Measurements from ENCODE around the gene KIAA1755.
"Not testable (repeated sequence)": the region's sequence is repeated elsewhere in the genome, so short reads cannot be mapped to it uniquely, and the experiment has no call there.

KIAA1755 gene

DNA sequence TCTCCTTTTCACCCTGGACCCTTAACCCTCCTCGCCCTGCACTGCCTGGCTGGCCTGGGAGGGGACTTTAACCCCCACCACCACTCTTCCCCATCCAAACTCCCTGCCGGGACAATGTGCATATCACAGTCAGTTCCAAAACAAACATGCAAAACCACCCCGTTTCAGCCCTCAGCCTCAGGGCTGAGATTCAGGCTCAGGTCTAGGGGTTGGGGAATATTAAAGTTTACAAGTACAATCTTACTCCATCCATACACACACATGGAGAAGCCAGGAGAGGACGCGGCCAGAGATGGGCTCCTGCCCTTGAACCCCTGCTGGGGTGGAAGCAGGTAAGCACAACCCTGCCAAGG, 534 bp downstream of the KIAA1755 start:
- DNase-seq: no peak

DNA sequence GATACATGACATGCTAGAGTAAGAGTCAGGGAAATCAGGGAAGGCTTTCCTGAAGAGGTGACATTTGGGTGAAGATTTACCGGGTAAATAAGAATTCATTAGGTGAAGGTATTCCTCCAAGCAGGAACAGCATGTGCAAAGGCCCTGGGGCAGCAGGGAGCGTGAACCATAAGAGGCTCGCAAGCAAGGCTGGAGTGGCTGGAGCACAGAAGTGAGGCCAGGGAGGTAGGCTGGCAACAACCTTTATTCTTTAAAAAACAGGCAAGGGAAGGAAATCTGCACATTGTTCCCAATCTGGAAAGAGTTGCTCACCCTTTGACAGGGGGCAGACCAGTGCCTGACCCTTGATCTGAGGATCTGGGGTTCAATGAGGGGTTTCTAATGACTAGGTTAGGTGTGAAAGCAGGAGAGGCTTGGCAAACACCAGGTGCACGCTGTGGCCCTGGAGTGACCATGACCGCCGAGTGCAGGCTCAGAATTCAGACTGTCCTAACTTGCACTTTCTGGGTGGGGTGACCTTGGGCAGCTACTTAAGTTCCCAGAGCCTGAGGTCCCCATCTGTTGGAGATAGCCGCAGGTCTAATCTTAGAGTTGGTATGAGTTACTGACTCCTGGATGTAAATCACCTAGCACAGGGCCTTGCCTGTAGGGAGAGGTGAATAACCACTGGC, 1.9 kb downstream of the KIAA1755 start:
- DNase-seq: no peak

DNA sequence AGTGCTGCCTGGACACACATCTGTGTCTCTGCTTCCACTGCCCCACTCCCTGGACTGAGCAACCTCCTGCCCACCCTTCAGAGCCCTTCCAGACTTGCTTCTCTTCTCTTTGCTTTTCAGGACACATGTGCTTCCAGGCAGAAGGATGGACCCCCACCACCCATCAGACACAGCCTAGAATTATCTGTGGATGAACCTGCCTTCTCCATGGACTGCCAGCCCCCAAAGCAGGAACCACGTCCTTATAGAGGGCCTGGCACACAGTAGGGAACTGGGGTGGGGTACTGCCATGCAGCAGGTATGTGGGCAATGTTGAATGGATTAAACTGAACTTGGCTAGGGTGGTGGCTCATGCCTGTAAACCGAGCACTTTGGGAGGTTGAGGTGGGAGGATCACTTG, 3.6 kb downstream of the KIAA1755 start:
- no peak for DNase-seq

DNA sequence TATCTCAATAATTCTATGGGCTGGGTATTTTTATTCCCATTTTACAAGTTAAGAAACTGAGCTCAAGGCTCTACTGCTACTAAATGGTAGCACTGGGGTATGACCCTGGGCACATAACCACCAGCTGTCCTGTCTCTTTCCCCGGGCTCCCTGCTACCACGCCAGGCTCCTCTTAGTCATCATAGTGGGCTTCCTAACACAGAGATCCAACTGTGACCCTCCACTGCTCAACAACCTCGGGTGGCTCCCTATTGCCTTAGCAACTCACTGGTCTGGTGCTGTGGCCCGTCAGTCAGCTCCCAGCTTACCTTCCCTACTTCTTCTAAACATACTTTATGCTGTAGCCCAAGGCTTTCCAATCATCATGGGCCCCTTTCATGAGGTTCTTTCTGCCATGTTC, 4.5 kb downstream of the KIAA1755 start:
- no peak for DNase-seq

DNA sequence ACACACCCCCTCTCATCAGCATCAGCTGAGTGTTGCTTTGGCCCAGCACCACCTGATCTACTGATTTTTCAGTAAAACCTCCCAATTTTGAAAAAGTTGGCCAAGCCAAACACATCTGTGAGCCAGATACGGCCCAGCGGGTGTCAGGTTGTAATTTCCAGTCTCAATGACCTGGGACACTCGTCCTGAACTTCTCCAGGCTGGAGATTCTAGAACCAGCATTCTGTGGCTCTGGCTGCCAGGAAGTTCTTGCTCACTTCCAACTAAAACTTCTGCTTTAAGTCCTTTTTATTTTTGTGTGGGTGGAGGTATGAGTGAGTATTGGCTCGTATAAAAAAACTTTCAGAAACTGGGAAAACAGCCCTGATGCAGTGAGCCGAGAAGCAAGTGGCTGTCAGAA, 5.1 kb downstream of the KIAA1755 start:
- no peak for DNase-seq

DNA sequence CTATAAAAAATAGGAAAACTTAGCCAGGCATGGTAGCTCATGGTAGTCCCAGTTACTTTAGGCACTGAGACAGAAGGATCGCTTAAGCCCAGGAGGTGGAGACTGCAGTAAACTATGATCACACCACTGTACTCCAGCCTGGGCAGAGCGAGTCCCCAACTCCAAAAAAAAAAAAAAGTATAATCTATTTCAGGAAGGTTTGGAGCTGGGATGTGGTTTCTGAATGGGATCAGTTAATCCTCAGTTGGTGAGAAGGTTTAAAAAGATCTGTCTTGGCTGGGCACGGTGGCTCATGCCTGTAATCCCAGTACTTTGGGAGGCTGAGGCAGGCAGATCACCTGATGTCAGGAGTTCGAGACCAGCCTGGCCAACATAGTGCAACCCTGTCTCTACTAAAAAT, 5.9 kb downstream of the KIAA1755 start:
- DNase-seq: not testable (repeated sequence)

DNA sequence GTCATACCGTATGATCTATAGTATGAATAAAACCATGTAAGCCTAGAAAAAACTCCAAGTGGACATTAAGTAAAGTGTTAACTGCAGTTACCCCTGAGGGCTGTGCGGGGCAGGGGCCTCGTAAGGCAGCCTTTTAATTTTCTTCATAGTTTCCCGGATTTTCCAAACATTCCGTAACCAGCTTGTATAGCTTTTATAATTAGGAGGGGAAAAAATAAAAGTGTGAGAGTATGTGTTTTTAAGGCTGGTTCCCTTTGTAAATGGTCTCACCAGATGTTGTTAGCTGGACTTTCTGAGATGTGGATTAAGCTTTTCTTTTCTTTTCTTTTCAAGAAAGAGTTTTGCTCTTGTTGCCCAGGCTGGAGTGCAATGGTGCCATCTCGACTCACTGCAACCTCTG, 7.0 kb downstream of the KIAA1755 start:
- no peak for DNase-seq

DNA sequence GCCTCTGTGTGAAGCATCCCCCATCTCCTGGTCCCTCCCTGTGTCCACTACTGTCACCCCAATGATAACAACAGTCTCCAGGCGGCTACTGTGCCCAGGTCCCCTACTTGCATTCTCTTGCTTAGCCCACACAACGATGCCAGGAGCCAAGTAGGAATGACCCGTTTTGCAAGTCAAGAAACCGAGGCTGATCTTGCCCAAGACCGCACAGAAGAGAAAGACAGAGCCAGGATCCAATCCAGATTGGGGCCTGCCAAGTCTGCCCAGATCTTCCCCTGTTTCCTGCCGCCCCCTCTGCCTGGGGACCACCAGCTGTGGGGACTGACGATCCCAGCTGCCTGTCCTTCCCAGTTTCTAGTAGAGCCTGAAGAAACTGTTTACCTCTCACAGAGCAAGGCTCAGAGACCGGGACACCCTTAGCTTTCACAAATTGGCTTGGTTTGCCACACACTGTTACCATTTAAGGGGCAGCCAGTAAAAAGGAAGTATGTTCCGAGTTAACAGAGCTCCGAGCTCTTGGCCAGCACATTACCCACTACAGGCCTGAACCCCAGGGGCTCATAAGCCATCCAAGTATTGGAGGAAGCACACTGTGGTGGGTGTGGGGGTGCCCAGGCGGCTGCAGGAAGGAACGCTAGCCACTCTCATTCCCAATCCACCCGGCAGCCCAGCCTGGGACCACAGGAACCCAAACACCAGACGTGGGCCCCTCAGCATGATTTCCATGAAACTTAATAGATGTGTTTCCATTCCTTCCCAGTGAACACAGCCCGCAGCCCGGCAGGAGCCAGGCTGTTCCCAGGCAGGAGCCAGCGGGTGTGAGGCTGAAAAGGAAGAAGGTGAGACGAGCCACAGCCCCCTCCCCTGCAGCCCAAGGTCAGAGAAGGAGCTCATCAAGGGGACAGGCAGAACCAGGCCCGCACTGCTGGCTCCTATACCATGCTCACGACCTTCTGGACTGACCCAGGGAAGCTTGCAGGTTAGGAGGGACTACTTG, 7.9 kb downstream of the KIAA1755 start:
- DNase-seq: no peak

DNA sequence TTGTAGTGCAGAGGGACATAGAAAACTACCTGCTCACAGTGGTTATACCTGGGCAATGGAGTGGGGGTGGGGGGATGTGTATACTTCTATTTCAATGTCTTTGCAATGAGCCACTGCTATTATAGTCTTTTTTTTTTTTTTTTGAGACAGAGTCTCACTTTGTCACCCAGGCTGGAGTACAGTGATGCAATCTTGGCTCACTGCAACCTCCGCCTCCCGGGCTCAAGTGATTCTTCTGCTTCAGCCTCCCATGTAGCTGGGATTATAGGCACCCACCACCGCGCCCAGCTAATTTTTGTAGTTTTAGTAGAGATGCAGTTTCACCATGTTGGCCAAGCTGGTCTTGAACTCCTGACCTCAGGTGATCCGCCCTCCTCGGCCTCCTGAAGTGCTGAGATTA, 9.1 kb downstream of the KIAA1755 start:
- DNase-seq: not testable (repeated sequence)

DNA sequence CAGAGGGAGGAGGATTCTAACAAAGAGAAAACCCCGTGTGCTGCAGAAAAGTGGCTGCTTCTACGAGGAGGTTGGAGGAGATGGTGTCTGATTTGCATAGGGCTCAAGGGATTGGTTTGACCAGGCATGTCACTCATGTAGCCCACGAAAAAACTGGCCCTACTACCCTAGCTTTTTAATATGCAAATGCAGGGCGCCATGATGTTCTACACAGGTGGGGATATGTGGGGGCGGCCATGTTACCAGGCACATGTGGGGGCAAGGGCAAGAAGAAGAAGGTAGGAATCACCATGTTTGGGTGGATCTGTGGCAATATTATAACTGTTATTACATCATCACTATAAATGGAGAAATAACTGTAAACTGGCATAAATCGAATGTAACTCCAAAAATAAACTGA, 9.9 kb downstream of the KIAA1755 start:
- no peak for DNase-seq

DNA sequence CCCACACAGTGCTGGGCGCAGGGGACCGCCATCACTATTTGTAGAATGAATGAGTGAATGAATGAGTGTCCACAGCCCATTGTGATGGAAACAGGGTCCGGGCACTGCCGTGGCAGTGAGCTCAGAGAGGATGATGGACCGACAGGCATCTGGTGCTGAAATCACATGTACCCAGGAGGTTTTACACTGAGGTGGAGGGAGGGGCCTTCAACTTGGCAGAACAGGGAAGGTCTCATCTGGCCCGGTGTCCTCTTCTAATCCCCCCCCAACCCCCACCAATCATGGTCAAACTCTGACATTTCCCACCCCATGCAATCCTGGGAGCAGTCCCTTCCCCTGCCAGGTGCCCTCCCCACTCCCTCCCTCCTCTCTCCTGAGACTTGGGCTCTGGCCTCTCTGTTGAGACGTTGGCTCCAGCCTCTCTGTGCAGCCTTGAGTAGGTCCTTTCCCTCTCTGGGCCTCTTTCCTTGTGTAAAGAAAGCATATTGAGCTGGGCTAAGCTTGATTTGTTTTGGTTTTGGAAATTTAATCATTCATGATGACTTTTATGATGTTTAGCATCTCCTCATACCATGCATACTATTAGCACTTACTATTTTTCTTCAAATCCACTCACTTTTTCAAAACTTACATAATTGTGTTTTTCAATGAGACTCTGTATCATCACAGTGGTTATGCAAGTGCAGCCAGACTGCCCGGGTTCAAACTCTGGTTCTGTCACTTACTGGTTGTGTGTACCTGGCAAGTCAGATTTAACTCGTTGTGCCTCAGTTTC, 10.8 kb downstream of the KIAA1755 start:
- no peak for DNase-seq

DNA sequence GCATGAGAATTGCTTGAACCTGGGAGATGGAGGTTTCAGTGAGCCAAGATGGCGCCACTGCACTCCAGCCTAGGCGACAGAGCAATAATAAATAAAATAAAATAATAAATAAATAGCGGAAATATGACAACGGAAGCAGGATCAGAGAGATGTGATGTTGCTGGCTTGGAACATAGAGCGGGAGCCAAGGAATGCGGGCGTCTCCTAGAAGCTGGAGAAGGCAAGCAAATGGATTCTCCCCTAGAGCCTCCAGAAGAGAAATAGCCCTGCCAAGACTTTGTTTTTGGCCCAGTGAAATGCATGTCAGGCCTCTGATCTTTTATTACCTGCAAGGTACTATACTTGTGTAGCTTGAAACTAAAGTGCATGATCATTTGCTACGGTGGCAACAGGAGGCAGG, 12.4 kb downstream of the KIAA1755 start:
- no peak for DNase-seq

DNA sequence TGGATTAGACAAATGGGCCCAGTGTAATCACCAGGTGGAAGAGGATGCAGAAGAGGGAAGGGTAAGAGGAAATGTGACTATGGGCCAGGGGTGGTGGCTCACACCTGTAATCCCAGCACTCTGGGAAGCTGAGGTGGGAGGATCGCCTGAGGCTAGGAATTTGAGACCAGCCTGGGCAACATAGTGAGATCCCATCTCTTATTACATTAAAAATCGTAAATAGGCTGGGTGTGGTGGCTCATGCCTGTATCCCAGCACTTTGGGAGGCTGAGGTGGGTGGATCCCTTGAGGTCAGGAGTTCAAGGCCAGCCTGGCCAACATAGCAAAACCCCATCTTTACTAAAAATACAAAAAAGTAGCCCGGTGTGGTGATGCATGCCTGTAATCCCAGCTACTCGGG, 12.8 kb downstream of the KIAA1755 start:
- DNase-seq: not testable (repeated sequence)

DNA sequence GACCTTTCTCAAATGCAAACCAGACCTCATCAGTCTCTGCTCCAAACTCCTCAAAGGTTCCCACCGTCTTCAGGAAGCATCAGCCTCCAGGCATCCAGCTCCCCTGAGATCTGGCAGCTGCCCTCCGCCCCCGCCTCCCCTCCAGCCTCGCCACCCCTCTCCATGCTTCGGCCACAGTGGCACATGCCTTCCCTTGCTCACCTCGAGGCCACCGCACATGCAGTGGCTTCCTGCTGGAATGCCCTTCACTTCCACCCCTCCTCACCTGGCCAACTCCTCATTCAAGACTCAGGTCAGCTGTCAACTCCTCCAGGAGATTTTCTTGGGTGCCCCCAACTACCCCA, 13.4 kb downstream of the KIAA1755 start:
- DNase-seq: no peak

DNA sequence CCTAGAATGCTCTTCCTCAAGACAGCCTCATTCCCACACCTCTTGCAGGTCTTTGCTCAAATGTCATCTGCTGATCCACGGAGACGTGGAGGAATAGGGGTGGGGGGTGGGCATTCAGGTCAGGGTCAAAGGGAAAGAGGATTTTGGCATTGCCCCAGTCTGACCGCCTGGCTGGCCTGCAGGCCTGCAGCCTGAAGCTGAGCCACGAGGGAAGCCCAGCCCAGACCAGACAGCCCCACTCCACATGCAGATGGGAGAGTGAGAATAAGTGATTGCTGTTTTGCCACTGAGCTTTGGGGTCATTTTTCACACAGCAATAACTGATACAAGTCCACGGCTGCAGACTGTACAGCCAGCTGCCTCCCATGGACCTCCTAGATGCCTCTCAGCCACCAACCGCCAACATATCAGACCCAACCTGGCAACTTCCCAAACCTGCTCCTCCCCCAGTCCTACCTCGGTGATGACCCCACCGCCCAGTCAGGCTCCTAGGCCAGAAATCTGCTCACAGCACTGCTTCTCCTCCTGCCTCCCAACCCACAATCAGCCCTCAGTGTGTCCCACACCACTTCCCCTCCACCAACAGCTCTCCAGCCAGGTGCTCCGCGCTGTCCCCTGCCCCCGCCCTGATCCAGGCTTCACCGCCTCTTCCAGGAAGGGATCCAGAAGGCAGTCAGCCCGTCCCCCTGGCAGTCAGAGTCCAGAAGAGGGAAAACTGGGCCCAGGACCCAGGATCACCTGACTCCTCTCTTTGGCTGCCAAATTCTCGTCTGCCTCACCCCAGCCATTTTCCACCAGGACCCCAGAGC, 14.0 kb downstream of the KIAA1755 start:
- DNase-seq: no peak

DNA sequence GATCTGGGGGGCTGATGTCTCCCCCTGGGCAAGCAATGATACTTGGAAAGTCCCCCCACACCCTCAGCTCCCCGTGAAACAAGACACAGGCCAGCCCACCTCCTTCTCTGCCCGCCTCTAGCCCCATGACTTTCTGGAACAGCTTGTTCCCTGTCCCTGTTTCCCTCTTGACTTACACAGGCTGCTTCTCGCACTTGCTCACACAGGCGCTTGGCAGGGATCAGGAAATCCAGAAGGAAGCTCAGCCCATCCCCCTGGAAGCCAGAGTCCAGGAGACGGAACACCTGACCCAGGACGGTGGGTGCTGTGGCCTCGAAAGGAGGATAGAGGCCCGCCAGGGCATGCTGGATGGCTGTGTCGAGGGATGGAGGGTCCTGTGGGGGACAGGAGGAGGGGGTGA, 14.8 kb downstream of the KIAA1755 start:
- DNase-seq: no peak

DNA sequence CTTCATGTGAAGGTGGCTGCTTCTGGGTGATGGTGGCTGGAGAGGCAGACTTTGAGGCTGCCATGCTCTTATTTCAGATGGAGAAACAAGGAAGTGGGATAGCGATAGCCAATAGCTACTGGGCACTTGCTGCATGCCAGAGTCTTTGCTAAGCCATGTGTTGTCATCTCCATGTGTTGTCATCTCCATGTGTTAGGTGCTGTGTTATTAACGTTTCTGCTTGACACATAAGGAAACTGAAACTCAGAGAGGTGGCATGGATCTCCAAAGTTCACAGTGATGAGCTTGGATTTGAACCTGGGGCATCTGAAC, 16.9 kb downstream of the KIAA1755 start:
- no peak for DNase-seq

DNA sequence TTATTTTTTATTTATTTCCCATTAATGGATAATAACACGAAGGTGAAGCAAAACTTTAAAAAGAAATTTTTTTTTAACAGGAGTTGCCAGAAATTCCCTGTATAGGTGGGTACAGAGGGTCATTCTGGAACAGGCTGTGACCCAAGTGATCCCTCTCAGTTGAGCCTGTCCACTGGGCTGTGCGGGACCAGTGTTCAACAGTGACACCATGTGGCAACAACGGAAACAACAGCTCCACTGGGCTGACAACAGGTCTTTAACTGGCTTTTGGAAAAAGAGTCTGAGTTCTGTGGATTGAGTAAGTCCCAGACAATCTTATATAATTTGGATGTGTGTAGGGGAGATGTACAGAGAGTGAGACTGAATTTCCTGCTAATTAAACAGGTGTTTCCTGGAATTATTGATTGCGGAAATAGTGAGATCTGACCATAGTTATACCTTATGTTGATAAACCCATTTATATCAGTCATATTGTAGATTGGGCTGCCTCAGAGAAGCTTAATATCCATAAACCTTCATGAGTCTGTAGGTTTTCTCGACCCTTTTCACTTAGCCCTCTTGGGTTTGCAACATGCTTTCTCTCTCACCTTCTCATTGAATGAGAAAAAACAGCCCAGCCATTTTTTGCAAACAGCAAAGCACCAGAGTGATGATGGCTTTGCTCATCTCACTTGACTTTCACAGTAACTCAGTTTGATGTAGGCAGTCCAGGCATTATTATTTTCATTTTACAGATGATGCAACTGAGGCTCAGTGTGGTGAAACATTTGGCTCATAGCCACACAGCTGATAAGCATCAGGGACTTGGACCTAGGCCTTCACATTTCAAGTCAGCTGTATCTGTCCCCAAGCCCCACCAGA, 17.5 kb downstream of the KIAA1755 start:
- no peak for DNase-seq

DNA sequence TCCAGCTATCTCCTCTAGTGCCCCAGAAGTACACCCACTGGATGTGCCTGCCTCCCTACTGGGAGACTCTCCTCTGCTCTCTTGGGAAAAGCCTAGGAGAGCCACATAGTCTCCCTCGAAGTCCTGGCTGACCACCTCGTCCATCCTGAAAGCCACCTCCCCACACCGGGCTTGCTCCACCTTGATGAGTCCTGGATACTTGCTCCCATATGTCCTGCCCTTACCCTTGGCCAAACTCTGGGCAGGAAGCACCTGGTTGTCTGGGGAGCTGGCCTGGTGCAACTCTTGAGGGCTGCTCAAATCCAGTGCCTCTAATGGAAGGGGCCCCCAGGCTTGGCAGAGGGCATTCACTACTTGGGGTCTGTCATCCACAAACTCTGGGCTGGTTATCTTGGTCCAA, 19.3 kb downstream of the KIAA1755 start:
- DNase-seq: no peak

DNA sequence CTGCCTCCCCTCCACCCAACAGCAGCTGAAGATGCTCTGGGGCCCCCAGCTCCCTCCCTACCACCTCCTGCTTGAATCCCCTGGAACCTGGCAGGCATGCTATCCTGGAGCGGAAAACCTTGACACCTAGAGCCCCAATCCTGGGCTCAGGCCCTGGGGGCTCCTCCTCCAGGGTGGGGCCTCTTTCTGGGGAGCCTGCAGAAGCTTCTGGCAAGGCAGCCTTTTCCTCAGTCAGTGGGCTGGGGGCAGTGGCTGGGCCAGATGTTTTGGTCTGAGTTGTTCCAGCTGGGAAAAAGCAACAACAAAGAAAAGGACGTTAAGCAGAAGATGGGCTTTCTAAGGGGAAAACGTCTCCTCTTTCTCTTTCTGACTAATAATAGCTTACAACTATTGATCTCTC, 21.1 kb downstream of the KIAA1755 start:
- DNase-seq: no peak

DNA sequence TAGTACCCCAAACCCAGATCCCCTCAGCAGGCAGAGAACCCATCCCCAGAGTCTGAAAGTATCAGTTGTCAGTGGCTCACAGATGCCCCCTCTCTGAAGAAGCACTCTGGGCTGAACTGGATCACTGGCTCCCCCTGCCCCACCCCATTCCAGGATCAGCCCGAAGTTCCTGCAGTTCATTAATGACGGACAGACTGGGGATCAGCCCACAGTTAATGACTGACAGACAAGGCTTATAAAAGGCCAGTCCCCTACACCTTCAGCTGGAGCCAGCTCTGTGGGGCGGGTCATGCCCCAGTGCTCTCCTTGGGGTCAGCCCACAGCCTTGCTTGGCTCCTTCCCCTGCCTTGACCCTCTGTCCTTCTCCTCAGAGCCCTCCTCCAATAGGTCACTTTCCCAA, 21.7 kb downstream of the KIAA1755 start:
- DNase-seq: no peak

DNA sequence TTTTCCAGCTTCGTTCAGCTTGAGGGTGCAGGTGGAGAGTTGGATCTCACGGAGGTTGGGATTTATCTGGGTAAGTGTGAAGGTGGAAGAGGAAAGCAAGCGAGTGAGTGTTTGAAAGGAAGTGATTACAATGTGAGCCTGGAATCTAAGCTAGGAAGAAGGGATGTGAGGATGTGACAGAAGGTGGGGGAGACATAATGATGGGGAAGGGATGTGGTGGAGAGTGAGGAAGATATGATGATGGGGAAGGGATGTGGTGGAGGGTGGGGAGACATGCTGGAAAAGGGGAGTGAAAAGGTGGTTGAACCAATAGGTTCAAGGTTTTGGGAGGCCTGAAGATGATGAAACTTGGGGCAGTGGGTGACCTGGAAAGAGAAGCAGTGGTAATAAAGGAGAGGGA, 23.2 kb downstream of the KIAA1755 start:
- no peak for DNase-seq
